ENCODE measurements around the gene GLT6D1.

The GLT6D1 gene

GRCh38 chr9:135618866-135619598 is 20.3 kb downstream of the GLT6D1 start:
- Histone ChIP-seq H3K4me1 (ENCODE audit: control insufficient read depth, insufficient read depth, low read length) (no peaks in the 10 kb centered on the region), H3K4me2 (ENCODE audit: low read length) (no peak overlapping the region), H3K9ac (ENCODE audit: low read depth, low read length) (no peak overlapping the region), H3K9me3 (replicated peaks; ENCODE audit: low read length) (no peaks in the 10 kb centered on the region), H3K27me3 (ENCODE audit: control insufficient read depth, insufficient read depth, low read length) (peaks cover 27% of the 10 kb centered on the region), H3K4me3 (ENCODE audit: low read length) (no peak overlapping the region), H3K36me3 (ENCODE audit: insufficient read depth, low read length) (no peaks in the 10 kb centered on the region)

- H3K36me3 ChIP-seq (ENCODE audit: insufficient read depth, low read length): no peaks in the 10 kb centered on the region
- H3K4me3 ChIP-seq (ENCODE audit: low read length): no peak overlapping the region
- H3K4me2 ChIP-seq (ENCODE audit: low read length): no peak overlapping the region
- no peak overlapping the region for H3K9ac ChIP-seq (ENCODE audit: low read depth, low read length)
- peaks cover 27% of the 10 kb centered on the region for H3K27me3 ChIP-seq (ENCODE audit: control insufficient read depth, insufficient read depth, low read length)
- no peaks in the 10 kb centered on the region for H3K9me3 ChIP-seq (replicated peaks; ENCODE audit: low read length)
- H3K4me1 ChIP-seq (ENCODE audit: control insufficient read depth, insufficient read depth, low read length): no peaks in the 10 kb centered on the region
These were observed 21.3 kb downstream of the GLT6D1 start for GRCh38 chr9:135617991-135618411.

GRCh38 chr9:135617538-135617900 is 21.8 kb downstream of the GLT6D1 start:
- Histone ChIP-seq H3K4me1 (ENCODE audit: control insufficient read depth, insufficient read depth, low read length) (no peaks in the 10 kb centered on the region), H3K9me3 (replicated peaks; ENCODE audit: low read length) (no peaks in the 10 kb centered on the region), H3K9ac (ENCODE audit: low read depth, low read length) (no peak overlapping the region), H3K4me2 (ENCODE audit: low read length) (no peak overlapping the region), H3K4me3 (ENCODE audit: low read length) (no peak overlapping the region), H3K36me3 (ENCODE audit: insufficient read depth, low read length) (no peaks in the 10 kb centered on the region), H3K27me3 (ENCODE audit: control insufficient read depth, insufficient read depth, low read length) (peaks cover 23% of the 10 kb centered on the region)

- Histone ChIP-seq H3K9me3 (replicated peaks; ENCODE audit: low read length) (no peaks in the 10 kb centered on the region), H3K9ac (ENCODE audit: low read depth, low read length) (no peak overlapping the region), H3K27me3 (ENCODE audit: control insufficient read depth, insufficient read depth, low read length) (peaks cover 18% of the 10 kb centered on the region), H3K4me3 (ENCODE audit: low read length) (no peak overlapping the region), H3K36me3 (ENCODE audit: insufficient read depth, low read length) (no peaks in the 10 kb centered on the region), H3K4me2 (ENCODE audit: low read length) (no peak overlapping the region), H3K4me1 (ENCODE audit: control insufficient read depth, insufficient read depth, low read length) (no peaks in the 10 kb centered on the region)
These were observed 22.5 kb downstream of the GLT6D1 start for GRCh38 chr9:135616619-135617537.

- Histone ChIP-seq H3K4me1 (ENCODE audit: control insufficient read depth, insufficient read depth, low read length) (no peaks in the 10 kb centered on the region), H3K4me2 (ENCODE audit: low read length) (no peak overlapping the region), H3K9me3 (replicated peaks; ENCODE audit: low read length) (no peaks in the 10 kb centered on the region), H3K36me3 (ENCODE audit: insufficient read depth, low read length) (no peaks in the 10 kb centered on the region), H3K4me3 (ENCODE audit: low read length) (no peak overlapping the region), H3K27me3 (ENCODE audit: control insufficient read depth, insufficient read depth, low read length) (peaks cover 13% of the 10 kb centered on the region), H3K9ac (ENCODE audit: low read depth, low read length) (no peak overlapping the region)
These were observed 23.4 kb downstream of the GLT6D1 start for GRCh38 chr9:135615666-135616618.

GRCh38 chr9:135614821-135615665 is 24.3 kb downstream of the GLT6D1 start:
- no peak overlapping the region for H3K9ac ChIP-seq (ENCODE audit: low read depth, low read length)
- peaks cover 8% of the 10 kb centered on the region for H3K27me3 ChIP-seq (ENCODE audit: control insufficient read depth, insufficient read depth, low read length)
- no peak overlapping the region for H3K4me3 ChIP-seq (ENCODE audit: low read length)

GRCh38 chr9:135613946-135614805 is 25.2 kb downstream of the GLT6D1 start:
- Histone ChIP-seq H3K4me1 (ENCODE audit: control insufficient read depth, insufficient read depth, low read length) (no peaks in the 10 kb centered on the region), H3K4me3 (ENCODE audit: low read length) (no peak overlapping the region), H3K4me2 (ENCODE audit: low read length) (no peak overlapping the region), H3K9ac (ENCODE audit: low read depth, low read length) (no peak overlapping the region), H3K36me3 (ENCODE audit: insufficient read depth, low read length) (no peaks in the 10 kb centered on the region), H3K9me3 (replicated peaks; ENCODE audit: low read length) (no peaks in the 10 kb centered on the region), H3K27me3 (ENCODE audit: control insufficient read depth, insufficient read depth, low read length) (peaks cover 8% of the 10 kb centered on the region)

More at GRCh38 chr9:135614821-135615665, 24.3 kb downstream of the GLT6D1 start:
- no peaks in the 10 kb centered on the region for H3K4me1 ChIP-seq (ENCODE audit: control insufficient read depth, insufficient read depth, low read length)
- H3K4me2 ChIP-seq (ENCODE audit: low read length): no peak overlapping the region
- no peaks in the 10 kb centered on the region for H3K36me3 ChIP-seq (ENCODE audit: insufficient read depth, low read length)
- H3K9me3 ChIP-seq (replicated peaks; ENCODE audit: low read length): no peaks in the 10 kb centered on the region

- Histone ChIP-seq H3K27me3 (ENCODE audit: control insufficient read depth, insufficient read depth, low read length) (peaks cover 8% of the 10 kb centered on the region), H3K4me2 (ENCODE audit: low read length) (no peak overlapping the region), H3K4me1 (ENCODE audit: control insufficient read depth, insufficient read depth, low read length) (no peaks in the 10 kb centered on the region), H3K9me3 (replicated peaks; ENCODE audit: low read length) (no peaks in the 10 kb centered on the region), H3K36me3 (ENCODE audit: insufficient read depth, low read length) (no peaks in the 10 kb centered on the region), H3K9ac (ENCODE audit: low read depth, low read length) (no peak overlapping the region), H3K4me3 (ENCODE audit: low read length) (no peak overlapping the region)
These were observed 26.1 kb downstream of the GLT6D1 start for GRCh38 chr9:135612981-135613910.

GRCh38 chr9:135612437-135612836 is 26.9 kb downstream of the GLT6D1 start:
- no peak overlapping the region for H3K4me3 ChIP-seq (ENCODE audit: low read length)
- no peaks in the 10 kb centered on the region for H3K9me3 ChIP-seq (replicated peaks; ENCODE audit: low read length)
- no peaks in the 10 kb centered on the region for H3K4me1 ChIP-seq (ENCODE audit: control insufficient read depth, insufficient read depth, low read length)
- no peak overlapping the region for H3K4me2 ChIP-seq (ENCODE audit: low read length)
- peaks cover 8% of the 10 kb centered on the region for H3K27me3 ChIP-seq (ENCODE audit: control insufficient read depth, insufficient read depth, low read length)
- H3K36me3 ChIP-seq (ENCODE audit: insufficient read depth, low read length): no peaks in the 10 kb centered on the region
- H3K9ac ChIP-seq (ENCODE audit: low read depth, low read length): no peak overlapping the region

Data from skeletal muscle satellite cell (primary cell).